ENCODE data around the gene RNF8. TPM values are rescaled to one million over a fixed set of nuclear protein-coding genes. Genes with fewer than 3 reads are reported as not detected.

RNF8 gene
- total RNA-seq, 1 donor from 2014 or later, result 18.3 TPM

GRCh38 chr6:37417393-37417792, 63.6 kb downstream of the RNF8 start:
- Mint-ChIP-seq H3K27ac (ENCODE audit: unreplicated experiment) (no peak overlapping the region), H3K4me3 (ENCODE audit: unreplicated experiment) (no peak overlapping the region), H3K9me3 (ENCODE audit: unreplicated experiment) (peaks cover 11% of the 10 kb centered on the region), H3K4me1 (ENCODE audit: unreplicated experiment) (no peaks in the 10 kb centered on the region), H3K36me3 (ENCODE audit: unreplicated experiment) (no peaks in the 10 kb centered on the region), H3K27me3 (ENCODE audit: unreplicated experiment) (peaks cover 6% of the 10 kb centered on the region)
- TF ChIP-seq CTCF (IDR thresholded peaks at IDR 0.05), result no peak
- DNase-seq (ENCODE audit: extremely low spot score, unreplicated experiment), result no peak

- Mint-ChIP-seq H3K27me3 (ENCODE audit: unreplicated experiment) (peaks cover 11% of the 10 kb centered on the region), H3K4me3 (ENCODE audit: unreplicated experiment) (no peak overlapping the region), H3K4me1 (ENCODE audit: unreplicated experiment) (no peaks in the 10 kb centered on the region), H3K27ac (ENCODE audit: unreplicated experiment) (no peak overlapping the region), H3K36me3 (ENCODE audit: unreplicated experiment) (no peaks in the 10 kb centered on the region), H3K9me3 (ENCODE audit: unreplicated experiment) (peaks cover 11% of the 10 kb centered on the region)
- no peak for DNase-seq (ENCODE audit: extremely low spot score, unreplicated experiment)
- TF ChIP-seq CTCF (IDR thresholded peaks at IDR 0.05), result no peak
These were observed 64.9 kb downstream of the RNF8 start for GRCh38 chr6:37418722-37419121.

GRCh38 chr6:37426058-37426944, 72.5 kb downstream of the RNF8 start:
- H3K9me3 Mint-ChIP-seq (ENCODE audit: unreplicated experiment), result peaks cover 9% of the 10 kb centered on the region
- H3K27me3 Mint-ChIP-seq (ENCODE audit: unreplicated experiment), result peaks cover 41% of the 10 kb centered on the region
- no peak overlapping the region for H3K4me3 Mint-ChIP-seq (ENCODE audit: unreplicated experiment)
- TF ChIP-seq CTCF (IDR thresholded peaks at IDR 0.05), result no peak
- no peaks in the 10 kb centered on the region for H3K36me3 Mint-ChIP-seq (ENCODE audit: unreplicated experiment)
- H3K4me1 Mint-ChIP-seq (ENCODE audit: unreplicated experiment), result no peaks in the 10 kb centered on the region
- H3K27ac Mint-ChIP-seq (ENCODE audit: unreplicated experiment), result no peak overlapping the region
- DNase-seq (ENCODE audit: extremely low spot score, unreplicated experiment), result no peak

DNA sequence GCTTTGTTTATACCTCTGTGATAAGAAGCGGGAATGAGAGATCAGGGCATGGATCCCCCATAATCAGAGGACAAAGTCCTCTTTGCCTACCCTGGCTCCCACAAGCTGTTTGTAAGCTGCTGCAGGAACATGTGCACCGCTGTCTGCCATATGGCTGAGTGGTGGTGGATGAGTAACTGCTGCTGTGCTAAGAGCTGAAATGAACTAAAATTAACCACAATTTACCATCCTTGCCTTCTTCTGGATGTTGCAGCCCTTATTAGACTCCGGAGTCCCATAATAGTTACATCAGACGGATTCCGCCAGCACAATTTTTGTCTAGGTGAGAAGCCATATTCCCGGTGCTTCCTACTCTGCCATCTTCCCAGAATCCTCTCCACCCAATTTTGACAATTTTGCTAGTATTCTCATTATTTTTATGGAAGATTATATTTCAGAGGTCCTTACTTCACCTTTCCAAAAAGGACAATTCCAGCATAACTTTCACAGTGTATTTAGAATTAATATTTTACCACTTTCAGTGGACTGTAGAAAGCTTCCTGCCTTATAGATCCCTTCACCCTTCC, 73.2 kb downstream of the RNF8 start:
- H3K4me1 Mint-ChIP-seq (ENCODE audit: unreplicated experiment), result no peaks in the 10 kb centered on the region
- DNase-seq (ENCODE audit: extremely low spot score, unreplicated experiment), result no peak
- no peaks in the 10 kb centered on the region for H3K36me3 Mint-ChIP-seq (ENCODE audit: unreplicated experiment)
- no peak overlapping the region for H3K27ac Mint-ChIP-seq (ENCODE audit: unreplicated experiment)
- H3K4me3 Mint-ChIP-seq (ENCODE audit: unreplicated experiment), result no peak overlapping the region
- H3K9me3 Mint-ChIP-seq (ENCODE audit: unreplicated experiment), result peaks cover 9% of the 10 kb centered on the region
- no peak for TF ChIP-seq CTCF (IDR thresholded peaks at IDR 0.05)
- H3K27me3 Mint-ChIP-seq (ENCODE audit: unreplicated experiment), result peaks cover 41% of the 10 kb centered on the region

DNA sequence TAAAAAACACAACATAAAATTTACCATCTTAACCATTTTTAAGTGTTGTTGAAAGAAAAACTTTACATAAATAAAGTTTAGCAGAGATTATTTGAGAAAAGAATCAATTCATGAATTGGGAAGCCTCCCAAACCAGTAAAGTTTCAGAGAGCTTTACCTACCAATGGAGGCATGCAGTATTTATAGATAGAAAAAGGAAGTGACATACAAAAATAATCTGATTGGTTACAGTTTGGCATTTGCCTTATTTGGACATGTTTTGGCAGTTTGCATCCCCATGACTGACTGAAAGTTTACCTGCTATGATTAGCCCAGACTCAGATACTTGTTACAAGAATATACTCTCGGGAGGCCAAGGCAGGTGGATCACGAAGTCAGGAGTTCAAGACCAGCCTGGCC, 75.6 kb downstream of the RNF8 start:
- Mint-ChIP-seq H3K27me3 (ENCODE audit: unreplicated experiment) (peaks cover 35% of the 10 kb centered on the region), H3K9me3 (ENCODE audit: unreplicated experiment) (peaks cover 9% of the 10 kb centered on the region), H3K27ac (ENCODE audit: unreplicated experiment) (no peak overlapping the region), H3K4me3 (ENCODE audit: unreplicated experiment) (no peak overlapping the region), H3K36me3 (ENCODE audit: unreplicated experiment) (no peaks in the 10 kb centered on the region), H3K4me1 (ENCODE audit: unreplicated experiment) (peaks cover 16% of the 10 kb centered on the region)
- TF ChIP-seq CTCF (IDR thresholded peaks at IDR 0.05), result no peak
- no peak for DNase-seq (ENCODE audit: extremely low spot score, unreplicated experiment)
